A172 (cell line): ENCODE measurements around the gene CPSF3. TPM values are rescaled to one million over a fixed set of nuclear protein-coding genes. Genes with fewer than 3 reads are reported as not detected.
A peak's percentile ranks its signal among the peaks of the same experiment; 100 is the strongest.

Experiments
- DNase-seq: peaks from one replicate; pipeline ENCODE4 v3.0.0-alpha.2; 2015; ENCODE audit warnings: low spot score
- total RNA-seq: library from RNA; depleted of rRNA; stranded (reverse); fragments of >200 nt; shearing (Covaris generic); gene quantifications from 2 replicates; pipeline ENCODE4 v1.2.3, GENCODE V29; 2014

Gene CPSF3
- total RNA-seq, 1 experiment from 2014 or later: 104 TPM

DNA sequence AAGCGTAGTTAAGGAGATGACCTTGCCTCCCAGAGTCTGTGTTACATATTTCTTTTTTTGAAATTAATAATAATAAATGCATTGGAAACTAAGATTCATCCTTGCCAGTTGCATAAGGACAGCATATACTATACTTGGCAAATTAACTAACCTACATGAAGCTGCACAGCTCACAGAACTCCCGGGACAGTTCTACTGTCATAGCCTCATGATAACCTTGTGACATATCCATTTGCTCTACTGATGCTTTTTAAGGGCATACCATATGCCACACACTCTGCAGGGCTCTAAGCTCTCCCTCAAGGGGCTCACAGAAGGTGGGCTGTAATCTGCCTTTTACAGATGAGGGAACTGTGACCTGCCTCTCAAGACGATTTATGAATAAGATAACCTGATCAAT lies 3.9 kb upstream of the CPSF3 start:
- no peak for DNase-seq

DNA sequence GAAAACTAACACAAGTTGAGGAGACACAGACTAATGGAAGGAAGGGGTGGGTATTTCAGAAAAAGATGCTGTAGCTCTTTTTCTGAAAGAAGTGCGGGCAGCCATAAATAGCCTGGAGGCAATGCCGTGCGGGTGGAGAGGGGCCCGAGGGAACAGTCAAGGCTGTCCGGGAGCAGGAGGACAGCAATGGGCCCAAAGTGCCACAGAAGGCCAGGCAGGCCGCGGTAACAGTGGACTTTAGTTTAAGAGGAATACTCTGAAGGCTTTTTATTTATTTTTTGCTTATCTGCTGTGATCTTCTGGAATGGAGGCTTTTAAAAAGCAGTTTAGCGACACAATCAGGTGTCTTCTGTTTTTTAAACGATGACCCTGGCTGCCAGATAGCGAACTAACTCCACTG lies 3.0 kb upstream of the CPSF3 start:
- no peak for DNase-seq

DNA sequence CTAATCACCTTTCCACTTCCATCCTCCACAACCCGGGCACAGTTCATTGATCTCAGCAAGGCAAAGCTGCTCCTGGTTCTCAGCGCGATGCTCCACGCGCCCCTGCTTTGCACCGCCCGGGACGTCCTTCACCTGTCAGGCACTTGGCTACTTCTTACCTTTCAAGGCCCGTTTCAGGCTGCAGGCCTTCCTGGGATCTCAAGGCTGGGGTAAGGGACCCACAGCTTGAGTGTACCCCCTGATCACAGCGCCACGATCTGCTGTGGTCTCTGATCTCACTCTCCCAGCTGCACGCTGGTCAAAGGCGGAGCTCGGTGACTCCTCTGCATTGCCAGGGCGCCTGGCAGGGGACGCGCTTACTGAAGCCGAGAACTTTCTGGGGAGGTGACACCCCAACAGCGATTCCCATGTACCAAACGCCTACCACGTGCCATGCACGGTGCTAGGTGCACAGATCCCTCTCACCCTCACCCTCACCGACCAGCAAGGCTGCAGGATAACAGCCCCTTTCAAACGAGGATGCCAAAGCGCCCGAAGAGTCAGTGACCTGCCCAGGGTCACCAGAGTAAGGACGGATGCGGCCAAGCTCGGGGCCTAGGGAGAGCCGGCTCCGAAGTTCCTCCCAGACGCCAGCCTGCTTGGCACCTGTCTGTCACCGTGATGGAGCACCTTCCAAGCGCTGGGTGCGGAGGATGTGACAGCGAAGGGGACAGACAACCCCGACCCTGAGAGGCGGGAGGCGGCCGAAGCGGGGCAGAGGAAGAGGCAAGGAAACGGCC lies 944 bp upstream of the CPSF3 start:
- DNase-seq: peak; percentile 36

DNA sequence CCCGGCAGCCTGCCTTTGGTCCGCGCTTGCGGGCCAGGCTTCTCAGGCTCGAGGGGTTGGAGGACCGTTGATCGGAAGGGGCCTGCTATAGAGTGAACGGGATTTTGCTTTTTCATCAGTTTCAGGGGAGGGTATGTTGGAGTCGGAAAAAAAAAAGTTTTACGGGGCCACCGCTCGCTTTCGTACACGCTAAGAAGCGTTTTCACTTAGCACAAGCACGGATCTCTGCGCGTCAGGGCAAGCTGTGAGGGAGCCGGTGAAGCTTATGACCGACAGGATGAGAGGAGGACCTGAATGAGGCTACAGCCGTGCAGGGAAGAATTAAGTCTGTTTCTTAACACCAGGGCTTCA lies 443 bp downstream of the CPSF3 start:
- DNase-seq: no peak

DNA sequence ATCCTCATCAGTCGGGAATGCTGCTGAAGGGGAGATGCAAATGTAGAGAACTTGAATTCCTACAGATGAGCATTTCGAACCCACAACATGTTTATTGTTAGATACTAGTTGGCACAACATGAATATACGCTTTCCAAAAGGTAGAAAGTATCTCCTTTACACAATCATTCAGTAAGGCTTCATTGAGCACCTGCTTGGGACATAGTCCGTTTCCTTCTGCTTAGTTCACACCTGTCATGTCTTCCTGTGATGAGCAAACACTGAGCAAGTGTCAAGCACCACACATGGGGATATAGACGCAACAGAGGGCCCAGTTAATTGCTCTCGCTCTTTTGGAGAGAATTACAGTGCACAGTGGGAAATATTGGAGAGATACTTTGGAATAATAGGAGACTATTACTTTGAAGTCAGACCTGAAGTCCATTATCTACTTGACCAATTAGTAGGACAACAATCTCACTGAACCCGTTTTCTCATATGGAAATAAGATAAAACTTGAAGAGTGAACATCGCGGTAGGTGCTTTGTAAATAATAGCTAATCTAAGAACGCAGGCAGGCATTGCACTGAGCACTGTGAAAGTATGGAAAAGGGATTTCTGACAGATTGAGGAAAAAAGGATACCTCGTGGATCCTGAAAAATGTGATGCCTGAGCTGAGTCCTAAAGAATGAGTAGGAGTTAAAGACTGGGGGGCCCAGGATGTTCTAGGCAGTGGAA lies 1.2 kb downstream of the CPSF3 start:
- no peak for DNase-seq

DNA sequence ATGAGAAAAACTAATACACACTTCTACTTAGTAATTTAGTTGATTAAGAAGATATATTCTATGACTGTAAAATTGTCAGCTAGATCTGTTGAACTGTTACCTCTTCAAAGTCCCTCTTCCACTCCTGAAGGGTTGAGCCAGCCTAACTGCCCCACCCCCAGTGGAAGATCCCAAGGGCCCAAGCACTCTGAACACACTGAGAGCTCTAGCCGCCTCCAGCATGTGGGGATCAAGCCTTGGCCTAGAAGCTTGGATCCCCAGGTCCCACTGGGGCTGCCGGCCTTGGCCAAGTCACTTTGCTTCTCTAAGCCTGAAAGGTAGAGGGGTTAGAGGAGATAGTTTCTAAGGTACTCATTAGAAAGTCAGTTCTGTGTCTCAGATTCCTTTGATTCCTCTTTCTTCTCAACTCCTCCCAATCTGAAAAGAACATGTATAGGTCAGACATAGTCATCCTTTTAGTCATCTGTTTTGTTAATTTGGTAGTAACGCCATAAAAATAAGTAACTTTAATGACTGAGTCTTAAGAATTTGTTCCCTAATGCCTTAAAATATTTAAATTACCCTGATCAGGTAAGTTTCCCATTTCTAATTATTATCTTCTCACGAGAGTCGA lies 5.6 kb downstream of the CPSF3 start:
- DNase-seq: no peak

DNA sequence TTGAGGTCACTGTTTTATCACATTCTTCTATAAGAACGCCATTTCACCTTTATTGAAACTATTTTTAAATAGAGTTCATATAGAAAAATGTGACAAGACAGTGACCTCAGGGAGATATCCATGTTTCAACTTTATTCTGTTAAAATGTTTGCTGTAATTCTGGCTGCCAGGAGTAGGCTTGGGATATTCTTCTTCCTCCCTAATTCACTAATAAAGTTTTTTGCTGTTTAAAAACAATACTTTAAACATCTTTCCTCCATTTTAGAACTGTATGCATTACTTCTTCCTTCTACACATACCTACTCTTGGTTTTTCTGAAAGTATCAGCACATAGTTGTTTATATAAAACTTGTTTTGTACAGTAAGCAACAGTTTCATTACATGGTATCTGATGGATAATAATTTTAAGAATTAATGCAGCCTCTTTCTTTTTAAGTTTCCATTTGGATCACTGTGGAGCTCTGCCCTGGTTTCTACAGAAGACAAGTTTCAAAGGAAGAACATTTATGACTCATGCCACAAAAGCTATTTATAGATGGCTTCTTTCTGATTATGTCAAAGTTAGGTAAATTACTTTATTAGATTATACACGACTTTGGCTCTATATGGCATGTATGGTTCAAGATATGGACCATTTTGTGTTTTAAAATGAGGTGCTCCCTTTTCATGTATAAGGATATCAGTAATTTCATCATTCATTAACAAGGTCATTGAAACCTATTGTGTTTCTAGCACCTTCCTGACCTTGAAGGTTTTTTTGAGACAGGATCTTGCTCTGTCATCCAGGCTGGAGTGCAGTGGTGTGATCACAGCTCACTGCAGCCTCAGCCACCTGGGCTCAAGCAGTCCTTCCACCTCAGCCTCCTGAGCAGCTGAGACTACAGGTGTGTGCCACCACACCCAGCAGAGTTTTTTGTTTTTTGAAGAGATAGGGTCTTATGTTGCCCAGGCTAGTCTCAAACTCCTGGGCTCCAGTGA lies 7.2 kb downstream of the CPSF3 start:
- DNase-seq: peak; percentile 26

DNA sequence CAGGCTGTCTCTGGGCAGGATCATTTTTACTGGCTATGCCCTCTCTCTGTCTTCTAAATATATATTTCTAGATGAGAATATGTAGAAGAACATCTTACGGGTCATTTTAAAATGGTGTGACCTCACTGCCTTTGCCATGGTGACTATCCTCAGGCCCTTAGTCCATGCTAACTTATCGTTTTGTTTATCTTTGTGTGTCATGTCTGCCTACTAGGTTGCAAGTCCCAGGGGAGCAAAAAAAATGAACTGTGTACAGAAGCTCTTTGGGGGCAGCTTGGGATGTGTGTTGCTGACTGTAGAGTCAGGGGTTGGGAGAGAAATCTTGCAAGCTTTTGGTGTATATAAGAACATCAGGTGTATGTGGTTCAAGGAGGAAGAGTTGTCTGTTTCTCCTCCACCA lies 11.0 kb downstream of the CPSF3 start:
- DNase-seq: no peak

DNA sequence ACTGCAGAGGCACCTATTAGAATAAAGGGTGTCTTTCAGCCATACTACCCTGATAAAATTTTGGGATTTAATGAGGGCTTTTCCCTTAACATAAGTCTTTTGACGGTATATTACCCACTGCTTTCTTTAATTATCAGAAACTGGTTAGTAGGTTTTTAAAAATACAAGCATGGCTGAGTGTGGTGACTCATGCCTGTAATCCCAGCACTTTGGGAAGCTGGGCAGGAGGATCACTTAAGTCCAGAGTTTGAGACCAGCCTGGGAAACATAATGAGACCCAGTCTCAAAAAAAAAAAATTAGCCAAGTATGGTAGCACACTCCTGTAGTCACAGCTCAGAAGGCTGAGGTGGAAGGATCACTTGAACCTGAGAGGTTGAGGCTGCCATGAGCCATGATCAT lies 16.1 kb downstream of the CPSF3 start:
- no peak for DNase-seq

DNA sequence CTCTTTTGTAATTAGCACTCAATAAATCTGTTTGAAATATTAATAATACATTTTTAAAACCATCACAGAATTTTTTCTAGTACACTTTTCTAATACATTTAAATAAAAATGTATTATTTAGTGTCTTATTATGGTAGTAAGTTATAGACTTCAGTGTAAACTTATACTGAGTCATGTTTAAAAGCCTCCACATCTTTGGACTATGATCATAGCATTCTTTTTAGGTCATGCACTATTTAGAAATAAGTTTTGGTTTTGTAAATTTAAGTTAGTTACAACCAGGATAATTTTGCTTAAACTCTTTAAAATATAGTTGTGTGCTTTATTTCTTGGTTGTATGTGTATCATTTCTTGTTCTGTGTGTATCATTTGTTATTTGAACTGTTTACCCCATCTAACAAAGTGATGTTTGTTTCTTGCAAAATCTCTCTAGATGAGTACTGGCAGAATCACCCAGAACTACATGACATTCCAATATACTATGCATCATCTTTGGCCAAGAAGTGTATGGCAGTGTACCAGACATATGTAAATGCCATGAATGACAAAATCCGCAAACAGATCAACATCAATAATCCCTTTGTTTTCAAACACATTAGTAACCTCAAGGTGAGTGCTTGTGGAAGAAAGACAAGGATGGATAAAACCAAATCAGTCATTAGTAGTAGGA lies 16.7 kb downstream of the CPSF3 start:
- no peak for DNase-seq

DNA sequence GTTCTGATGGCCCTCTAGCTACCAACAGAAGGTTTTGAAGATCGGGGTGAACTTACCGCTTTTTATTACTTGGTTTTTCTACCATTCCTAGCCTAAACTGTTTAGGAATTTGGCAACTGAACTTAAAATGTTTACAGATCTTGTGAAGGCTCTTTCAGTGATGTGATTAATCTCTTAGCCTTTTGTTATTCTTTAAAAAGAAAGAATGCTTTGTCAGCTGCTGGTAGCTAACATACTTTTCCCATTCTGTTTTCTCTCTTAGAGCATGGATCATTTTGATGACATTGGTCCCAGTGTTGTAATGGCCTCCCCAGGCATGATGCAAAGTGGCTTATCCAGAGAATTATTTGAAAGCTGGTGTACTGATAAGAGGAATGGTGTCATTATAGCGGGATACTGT lies 18.1 kb downstream of the CPSF3 start:
- no peak for DNase-seq

DNA sequence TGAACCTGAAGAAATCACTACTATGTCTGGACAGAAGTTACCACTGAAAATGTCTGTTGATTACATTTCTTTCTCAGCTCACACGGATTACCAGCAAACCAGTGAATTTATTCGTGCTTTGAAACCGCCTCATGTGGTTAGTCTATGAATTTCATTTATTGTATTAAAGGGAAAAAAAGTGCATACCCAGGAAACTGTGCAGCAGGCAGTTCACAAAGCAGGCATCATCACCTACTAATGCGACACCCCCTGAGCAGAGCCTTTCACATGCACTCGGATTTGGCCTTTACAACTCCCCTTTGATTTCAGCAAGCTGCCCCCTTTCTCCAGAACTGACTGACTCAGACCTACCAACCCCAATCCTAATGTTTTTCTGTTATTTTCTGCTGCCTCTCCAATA lies 20.1 kb downstream of the CPSF3 start:
- DNase-seq: no peak

DNA sequence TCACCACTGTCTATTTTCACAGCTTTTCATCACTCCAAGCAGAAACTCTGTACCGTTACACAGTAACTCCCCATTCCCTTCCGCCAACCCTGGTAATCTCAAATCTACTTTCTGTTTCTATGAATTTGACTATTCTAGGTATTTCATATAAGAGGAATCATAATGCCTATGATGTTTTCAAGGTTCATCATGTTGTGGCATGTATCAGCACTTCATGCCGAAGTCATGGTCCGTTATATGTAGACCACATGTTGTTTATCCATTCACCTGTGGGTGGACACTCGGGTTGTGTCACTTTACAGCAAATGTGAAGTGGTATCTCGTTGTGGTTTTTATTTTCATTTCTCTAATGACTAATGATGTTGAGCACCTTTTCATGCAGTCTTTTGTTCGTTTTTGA lies 21.6 kb downstream of the CPSF3 start:
- DNase-seq: no peak

DNA sequence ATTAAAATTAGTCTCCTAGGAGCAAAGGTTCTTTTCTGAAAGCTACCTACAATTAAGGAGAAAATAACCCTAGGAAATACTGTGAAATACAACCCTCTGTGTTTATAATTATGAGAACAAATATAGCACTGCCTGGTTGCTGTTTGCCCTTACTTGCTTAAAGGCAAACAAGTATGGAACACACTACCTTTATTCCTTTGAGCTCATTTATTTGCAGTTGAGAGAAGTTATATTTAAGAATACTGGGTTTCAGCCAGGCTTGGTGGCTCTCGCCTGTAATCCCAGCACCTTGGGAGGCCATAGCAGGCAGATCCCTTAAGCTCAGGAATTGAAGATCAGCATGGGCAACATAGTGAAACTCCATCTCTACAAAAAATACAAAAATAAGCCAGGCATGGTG lies 27.8 kb downstream of the CPSF3 start:
- DNase-seq: no peak

DNA sequence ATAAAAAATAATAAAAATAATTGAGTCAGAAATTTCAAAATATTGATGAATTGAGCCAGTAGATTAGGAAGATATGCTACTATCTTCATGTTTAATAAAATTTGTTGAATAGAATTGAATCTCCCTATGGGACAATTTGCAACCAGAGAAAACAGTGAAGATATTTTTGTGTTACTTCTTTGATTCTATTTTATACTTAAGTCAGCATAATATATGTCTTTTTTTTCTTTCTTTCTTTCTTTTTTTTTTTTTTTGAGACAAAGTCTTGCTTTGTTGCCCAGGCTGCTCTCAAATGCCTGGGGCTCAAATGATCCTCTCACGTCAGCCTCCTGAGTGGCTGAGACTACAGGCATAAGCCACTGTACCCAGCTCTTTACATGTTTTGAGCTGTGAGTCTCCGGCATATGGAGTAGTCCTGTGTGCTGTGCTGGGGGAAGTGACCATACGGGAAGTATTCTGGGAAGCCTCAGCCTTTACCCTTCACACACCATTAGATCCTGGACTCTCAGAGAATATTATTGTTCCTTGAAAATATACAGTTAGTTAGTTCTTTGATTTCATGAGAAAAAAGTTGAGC lies 37.1 kb downstream of the CPSF3 start:
- no peak for DNase-seq

DNA sequence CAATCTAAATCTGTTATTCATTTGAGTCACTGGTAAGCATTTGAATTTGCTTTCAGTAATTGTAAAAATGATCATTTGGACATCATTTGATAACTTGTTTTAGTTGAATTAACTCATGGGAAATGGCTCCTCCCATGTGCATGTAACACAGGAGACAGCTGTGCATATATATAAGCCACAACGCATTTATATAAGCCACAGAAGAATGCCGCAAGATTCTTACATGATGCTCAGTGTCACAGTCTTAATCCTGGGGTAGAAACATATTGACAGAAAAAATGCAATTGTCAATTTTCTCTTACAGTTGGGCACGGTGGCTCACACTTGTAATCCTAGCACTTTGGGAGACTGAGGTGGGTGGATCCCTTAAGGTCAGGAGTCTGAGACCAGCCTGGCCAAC lies 37.6 kb downstream of the CPSF3 start:
- DNase-seq: no peak

DNA sequence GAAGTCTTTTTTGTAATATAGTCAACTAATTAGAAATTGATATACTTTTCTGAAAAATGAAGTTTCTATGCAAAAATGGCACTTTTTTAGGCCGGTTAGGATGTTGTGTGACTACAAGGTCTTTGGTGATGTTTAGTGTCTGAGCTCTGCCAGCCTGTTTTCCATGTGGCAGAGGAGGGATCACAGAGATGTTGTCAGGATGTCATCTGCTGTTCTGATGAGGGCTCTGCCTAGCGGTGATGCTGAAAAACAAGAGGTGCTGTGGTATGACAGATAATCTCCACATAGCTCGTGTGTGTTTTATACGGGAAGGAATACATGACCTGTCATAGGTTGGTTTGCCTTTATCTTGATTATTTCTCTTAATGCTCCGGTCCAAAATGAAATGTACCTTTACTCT lies 38.9 kb downstream of the CPSF3 start:
- no peak for DNase-seq

DNA sequence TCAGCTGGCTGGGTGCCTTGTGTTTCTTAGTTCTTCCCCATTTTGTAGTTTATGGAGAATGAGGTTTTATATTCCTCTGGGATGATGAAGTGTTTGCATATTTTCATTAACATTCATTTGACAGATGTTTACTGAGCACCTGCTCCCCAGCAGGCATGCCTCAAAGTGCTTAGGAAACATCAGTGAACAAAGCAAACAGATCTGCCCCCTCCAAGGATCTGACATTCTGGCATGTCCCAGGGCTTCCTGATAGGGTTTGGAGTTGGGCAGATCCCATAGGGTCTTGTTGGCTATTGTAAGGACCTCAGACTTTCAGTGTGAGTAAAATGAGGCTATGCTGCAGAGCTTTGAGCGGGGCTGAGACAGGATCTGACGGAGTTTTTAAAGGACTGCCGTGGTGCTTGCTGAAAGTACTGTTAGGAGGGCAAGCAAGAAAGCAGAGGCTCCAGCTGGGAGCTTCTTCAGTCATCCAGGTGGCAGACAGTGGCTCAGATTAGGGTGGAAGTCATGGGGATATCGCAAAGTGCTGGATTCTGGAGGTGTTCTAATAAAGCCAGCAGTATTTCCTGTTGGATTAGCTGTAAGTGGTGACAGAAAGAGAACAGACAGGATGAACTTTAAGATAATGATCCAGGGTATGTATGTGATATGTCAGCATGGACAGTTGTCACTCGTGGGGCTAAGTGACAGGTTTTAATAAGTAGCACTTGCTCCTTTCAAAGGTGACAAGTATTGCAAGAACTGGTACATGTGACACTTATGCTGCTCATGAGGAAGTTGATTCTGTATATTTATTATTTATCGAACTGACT lies 39.6 kb downstream of the CPSF3 start:
- no peak for DNase-seq

DNA sequence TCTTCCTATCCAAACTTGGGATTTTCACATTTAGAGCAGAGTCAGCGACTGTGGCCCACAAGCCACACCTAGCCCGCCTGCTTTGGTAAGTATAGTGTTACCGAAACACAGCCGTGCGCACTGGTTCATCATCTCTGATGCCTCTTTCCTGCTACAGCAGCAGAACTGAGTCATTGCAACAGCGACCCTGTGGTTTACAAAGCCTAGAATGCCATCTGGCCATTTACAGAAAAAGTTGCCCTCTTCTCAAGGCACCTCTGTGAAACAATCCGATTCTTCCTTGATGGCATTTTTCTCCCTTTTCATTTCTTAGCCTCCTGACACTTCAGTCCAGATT lies 40.2 kb downstream of the CPSF3 start:
- DNase-seq: peak; percentile 20

DNA sequence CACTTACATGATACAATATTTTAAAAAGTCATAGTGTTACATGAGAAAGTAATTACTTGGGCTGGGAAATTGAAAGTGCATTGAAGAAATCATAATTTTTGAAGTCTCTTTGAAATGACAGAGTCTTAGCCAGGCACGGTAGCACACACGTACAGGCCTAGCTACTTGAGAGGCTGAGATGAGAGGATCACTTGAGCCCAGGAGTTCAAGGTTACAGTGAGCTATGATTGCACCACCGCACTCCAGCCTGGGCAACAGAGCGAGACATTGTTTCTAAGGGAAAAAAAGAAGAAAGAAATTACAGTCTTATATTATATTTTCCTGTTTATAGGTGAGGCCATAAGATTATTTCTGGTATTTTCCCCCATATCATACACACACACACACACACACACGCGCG lies 41.7 kb downstream of the CPSF3 start:
- DNase-seq: no peak
